HCT116 (cell line): Measurements from ENCODE around the gene PLA2G7.

Experiments
- ATF3 ChIP-seq: IDR thresholded peaks from 2 replicates; pipeline ENCODE4 v1.6.1; 2012
- CEBPB ChIP-seq: IDR thresholded peaks from 2 replicates; pipeline ENCODE4 v1.6.1; 2012; ENCODE audit warnings: low read depth
- CTCF ChIP-seq, 3 experiments: fragments of 200-600 bp in 1 of 3; sonication (generic) in 1 of 3; IDR thresholded peaks in 2 of 3; conservative IDR thresholded peaks in 1 of 3; 2 replicates each; pipeline ENCODE4 v1.5.1; 2012 to 2017; ENCODE audit warnings: low read depth in 2 of 3, low read length in 2 of 3, antibody characterized with exemption in 1 of 3, borderline replicate concordance in 1 of 3, control low read depth in 1 of 3, mild to moderate bottlenecking in 1 of 3, mixed read lengths in 1 of 3, mixed run types in 1 of 3, moderate library complexity in 1 of 3; ENCODE audit not compliant: insufficient read depth in 1 of 3
- EGR1 ChIP-seq: IDR thresholded peaks from 2 replicates; pipeline ENCODE4 v1.6.1; 2012; ENCODE audit warnings: low read depth
- EZH2 ChIP-seq: fragments of 200-600 bp; sonication (generic); IDR thresholded peaks from 2 replicates; pipeline ENCODE4 v1.6.1; 2017; ENCODE audit warnings: antibody characterized with exemption, mixed run types
- EZH2phosphoT487 ChIP-seq: fragments of 200-600 bp; IDR thresholded peaks from 2 replicates; pipeline ENCODE4 v1.6.1; 2018; ENCODE audit warnings: antibody characterized with exemption, borderline replicate concordance
- MAX ChIP-seq: IDR thresholded peaks from 2 replicates; pipeline ENCODE4 v1.6.1; 2012
- POLR2A ChIP-seq: IDR thresholded peaks from 2 replicates; pipeline ENCODE4 v1.7.0; 2011; ENCODE audit warnings: borderline replicate concordance; ENCODE audit not compliant: insufficient read depth, insufficient read length; ENCODE audit errors: extremely low read depth
- SP1 ChIP-seq: IDR thresholded peaks from 2 replicates; pipeline ENCODE4 v1.6.1; 2012; ENCODE audit warnings: low read depth
- YY1 ChIP-seq: IDR thresholded peaks from 2 replicates; pipeline ENCODE4 v1.6.1; 2011; ENCODE audit warnings: low read length, low read depth, moderate library complexity, mild to moderate bottlenecking; ENCODE audit not compliant: insufficient replicate concordance; ENCODE audit errors: extremely low read depth

GRCh38 chr6:46756469-46757213 is 21.5 kb upstream of the PLA2G7 start:
- TF ChIP-seq CTCF (IDR thresholded peaks at IDR 0.05 in 2 of 3, conservative IDR thresholded peaks at IDR 0.05 in 1 of 3; ENCODE audit: borderline replicate concordance in 1 of 3, insufficient read depth in 1 of 3, low read depth in 2 of 3, low read length in 2 of 3): no peak
- TF ChIP-seq POLR2A: no peak
- no peak for TF ChIP-seq EZH2phosphoT487
- TF ChIP-seq YY1: no peak
- no peak for TF ChIP-seq CEBPB
- TF ChIP-seq EZH2: no peak
- no peak for TF ChIP-seq ATF3
- no peak for TF ChIP-seq MAX
- no peak for TF ChIP-seq SP1
- TF ChIP-seq EGR1: no peak
